A549 (cell line): ENCODE data around the gene AMPD1.

Experiments
- JUN ChIP-seq, 2 experiments: fragments of >200 bp; sonication (Bioruptor Twin); formaldehyde crosslinking; IDR thresholded peaks; 2 replicates in 1 of 2; 3 replicates in 1 of 2; pipeline ENCODE4 v1.6.1; 2016 to 2017
- TF ChIP-seq, protein P1 (sequence below): fragments of >200 bp; sonication (Bioruptor Twin); formaldehyde crosslinking; IDR thresholded peaks from 3 replicates; pipeline ENCODE4 v1.5.1; 2016

DNA sequence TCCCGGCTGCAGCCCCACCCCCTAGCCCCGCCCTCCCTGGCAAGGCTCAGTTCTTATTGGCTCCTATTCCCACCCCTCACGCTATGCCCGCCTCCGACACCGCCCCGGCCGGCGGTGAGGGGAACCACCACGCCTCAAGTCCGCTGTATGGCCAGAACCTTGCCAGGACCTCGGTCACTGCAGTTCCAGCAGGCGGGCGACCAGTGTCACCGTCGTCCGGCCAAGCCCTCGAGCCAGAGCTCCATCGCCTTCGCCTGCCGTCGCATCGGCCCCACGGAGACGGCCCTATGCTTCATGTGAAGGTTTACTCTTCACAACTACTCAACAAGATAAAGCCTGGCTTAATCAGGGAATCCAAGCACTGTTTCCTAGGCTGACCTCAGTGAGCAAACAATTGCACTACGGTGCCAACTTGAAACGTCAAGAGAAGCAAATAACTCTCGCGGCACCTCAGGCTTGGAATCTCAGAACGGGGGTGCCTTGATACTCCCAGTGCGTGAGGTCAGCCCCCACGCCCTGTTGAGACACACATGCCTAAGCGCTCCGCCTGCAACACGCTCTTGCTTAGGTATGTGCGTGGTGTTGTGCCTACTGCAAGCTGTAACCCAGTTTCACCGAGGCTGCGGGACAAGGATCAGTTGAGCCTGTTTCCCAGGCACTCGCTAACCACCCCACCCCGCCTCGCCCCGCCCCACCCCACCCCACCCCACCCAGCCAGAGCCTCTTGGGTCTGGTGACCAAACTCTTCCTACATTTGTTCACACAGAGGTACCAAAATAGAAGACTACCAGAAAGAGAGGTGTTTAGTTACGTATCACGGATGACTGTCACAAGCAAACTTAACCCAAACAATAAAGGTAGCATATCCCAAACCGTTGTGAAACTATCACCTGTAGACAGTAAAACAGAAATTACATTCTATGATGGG lies 25.0 kb downstream of the AMPD1 start:
- TF ChIP-seq, protein P1, sequence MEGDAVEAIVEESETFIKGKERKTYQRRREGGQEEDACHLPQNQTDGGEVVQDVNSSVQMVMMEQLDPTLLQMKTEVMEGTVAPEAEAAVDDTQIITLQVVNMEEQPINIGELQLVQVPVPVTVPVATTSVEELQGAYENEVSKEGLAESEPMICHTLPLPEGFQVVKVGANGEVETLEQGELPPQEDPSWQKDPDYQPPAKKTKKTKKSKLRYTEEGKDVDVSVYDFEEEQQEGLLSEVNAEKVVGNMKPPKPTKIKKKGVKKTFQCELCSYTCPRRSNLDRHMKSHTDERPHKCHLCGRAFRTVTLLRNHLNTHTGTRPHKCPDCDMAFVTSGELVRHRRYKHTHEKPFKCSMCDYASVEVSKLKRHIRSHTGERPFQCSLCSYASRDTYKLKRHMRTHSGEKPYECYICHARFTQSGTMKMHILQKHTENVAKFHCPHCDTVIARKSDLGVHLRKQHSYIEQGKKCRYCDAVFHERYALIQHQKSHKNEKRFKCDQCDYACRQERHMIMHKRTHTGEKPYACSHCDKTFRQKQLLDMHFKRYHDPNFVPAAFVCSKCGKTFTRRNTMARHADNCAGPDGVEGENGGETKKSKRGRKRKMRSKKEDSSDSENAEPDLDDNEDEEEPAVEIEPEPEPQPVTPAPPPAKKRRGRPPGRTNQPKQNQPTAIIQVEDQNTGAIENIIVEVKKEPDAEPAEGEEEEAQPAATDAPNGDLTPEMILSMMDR, result no peak
- TF ChIP-seq JUN (IDR thresholded peaks at IDR 0.05), result no peak
